GM19023 (cell line): ENCODE results near the gene ALDH1L2.

Source experiments
- ATAC-seq: cut with Tn5 transposase; IDR thresholded peaks from one replicate; pipeline ENCODE4 v1.9.1; 2021; ENCODE audit warnings: mild to moderate bottlenecking, moderate library complexity; ENCODE audit not compliant: unreplicated experiment

The ALDH1L2 gene

DNA sequence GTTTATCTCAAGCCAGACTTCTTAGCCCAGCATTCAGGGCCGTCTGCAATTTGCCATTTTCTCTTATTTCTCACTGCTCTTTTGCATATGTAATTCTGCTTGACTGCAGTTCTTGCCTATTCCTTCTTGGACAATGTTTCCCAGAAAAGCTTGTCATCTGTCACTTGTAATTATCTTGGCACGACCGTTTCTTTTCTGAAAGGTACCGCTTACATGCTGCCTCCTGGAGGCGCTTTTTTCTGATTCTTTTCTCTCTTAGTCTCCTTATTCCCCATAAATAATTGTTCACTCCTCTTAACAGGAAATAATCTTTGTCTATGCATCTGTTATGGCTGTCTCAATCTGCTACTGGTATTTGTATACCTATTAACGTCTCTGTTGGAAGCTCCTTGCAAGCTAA lies 1.2 kb upstream of the ALDH1L2 start:
- ATAC-seq, result no peak

GRCh38 chr12:105083551-105084105 lies 630 bp downstream of the ALDH1L2 start:
- ATAC-seq, result no peak

DNA sequence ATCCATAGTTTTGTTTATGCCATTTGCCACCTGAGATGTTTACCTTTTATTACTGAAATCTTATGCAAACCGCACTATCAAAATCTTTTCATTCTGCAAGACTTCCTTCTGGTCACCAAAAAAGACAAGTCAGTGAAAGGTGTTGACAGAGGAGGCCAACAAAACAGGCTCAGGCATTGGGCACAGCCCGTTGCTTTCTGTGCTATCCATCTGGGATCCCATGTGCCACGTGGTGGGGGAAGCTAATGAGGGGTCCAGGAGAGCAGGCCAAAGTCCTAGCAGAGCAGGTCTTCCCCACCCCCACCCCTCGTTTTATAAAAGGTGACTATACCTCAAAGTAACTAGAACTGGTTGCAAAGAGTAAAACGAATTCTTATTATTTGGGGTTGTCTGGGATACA lies 1.2 kb downstream of the ALDH1L2 start:
- ATAC-seq, result no peak

DNA sequence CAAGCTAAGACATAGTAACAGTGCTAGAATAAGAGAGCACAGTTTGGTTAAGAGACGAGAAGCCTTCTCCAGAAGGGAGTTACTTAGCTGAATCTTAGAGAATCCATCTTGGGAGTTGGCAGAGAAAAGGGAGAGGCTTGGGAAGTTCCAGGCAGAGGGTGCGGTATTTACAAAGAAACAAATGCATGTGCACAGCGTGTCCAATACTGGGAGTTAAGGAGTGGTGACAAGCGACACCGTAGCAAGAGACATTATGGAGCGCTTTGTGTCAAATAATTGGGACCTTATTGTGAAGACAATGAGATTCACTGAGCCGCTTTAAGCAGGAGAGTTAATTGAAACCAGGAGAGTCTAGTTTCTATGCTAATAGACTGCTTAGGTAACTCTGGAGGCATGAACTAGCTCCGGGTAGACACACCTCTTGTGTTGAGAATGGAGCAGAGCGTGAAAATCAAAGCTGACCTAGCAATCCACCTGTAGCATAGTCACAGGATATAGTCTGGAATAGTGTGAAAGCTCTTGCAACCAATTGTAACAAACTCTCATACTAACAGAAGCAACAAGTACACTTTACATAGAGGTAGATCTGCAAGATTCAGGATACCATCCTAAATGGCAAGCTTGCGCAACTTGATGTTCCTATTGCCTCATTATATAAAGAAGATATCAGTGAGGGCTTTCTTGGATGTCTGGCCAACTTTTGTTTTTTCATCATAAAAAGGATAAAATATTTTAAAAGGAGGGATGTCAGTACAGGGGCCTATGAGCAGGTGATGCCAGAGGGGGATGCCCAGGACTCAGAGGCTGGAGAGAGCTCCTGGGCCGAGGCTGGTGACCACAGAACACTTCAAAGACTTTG lies 5.3 kb downstream of the ALDH1L2 start:
- no peak for ATAC-seq

- ATAC-seq, result no peak
Observed at GRCh38 chr12:105077435-105077834, 6.8 kb downstream of the ALDH1L2 start.

GRCh38 chr12:105076913-105077312 lies 7.3 kb downstream of the ALDH1L2 start:
- ATAC-seq, result no peak

DNA sequence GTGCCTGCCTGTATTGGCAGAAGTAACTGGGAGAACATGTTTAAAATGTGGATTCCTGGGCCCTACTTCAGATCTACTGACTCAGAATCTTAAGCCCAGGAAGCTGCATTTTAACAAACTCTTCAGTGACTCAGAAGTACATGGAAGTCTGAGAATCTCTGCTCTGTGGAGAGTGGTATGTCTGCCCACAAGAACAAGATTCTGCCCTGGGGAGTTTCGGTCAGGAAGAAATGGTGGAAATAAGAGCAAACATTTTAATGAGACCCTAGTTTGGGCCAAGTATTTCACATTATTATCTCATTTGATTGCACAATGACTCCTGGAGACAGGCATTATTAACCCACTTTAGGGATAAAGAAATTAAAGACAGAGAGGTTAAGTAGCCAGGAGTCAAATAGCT lies 8.2 kb downstream of the ALDH1L2 start:
- ATAC-seq, result no peak

- ATAC-seq, result no peak
Observed at GRCh38 chr12:105072888-105073488, 11.3 kb downstream of the ALDH1L2 start.

DNA sequence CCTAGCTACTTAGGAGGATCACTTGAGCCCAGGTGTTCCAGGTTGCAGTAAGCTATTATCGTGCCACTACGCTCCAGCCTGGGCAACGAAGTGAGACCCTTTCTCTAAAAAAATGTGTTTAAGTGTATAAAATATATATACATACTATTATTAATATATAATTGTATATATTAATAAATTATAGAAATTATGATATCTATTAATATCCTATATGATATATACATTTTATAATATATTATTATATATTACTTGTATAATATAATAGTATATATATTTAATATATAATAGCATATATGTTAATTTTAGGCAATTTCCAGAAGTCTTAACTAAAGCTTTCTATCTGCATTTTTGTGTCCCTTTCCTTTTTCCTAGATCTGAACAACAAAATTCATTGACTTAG lies 12.3 kb downstream of the ALDH1L2 start:
- no peak for ATAC-seq

DNA sequence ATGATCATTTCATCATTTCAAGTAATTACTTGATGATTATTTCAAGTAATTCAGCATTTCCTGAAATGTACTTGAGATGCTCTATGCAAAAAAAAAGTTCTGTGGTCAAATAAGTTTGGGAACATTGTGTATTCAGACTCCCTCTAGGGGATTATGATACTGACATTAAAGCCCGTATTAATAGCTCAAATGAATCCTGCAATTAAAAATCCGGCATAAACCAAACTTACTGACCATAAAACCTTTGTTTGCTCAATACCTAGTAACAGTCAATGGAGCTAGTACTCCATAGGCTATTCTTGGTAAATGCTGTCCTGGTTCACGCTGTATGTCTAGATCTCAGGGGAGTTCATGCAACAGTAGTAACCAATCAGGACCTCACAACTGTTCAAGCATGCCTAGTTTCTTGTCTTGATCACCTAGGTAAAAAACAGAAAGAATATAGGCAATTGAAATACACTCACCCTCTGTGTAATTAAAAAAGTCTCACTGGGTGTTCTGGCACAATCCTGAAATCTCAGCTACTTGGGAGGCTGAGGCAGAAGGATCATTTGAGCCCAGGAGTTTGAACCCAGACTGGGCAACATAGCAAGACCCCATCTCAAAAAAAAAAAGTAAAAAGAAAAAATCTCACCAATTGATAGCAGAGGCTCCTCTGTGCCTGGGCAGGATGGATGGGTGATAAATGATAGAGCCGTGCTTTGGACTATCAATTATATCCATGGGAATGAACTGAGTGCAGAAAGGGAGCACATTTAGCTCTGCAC lies 14.1 kb downstream of the ALDH1L2 start:
- ATAC-seq, result no peak

GRCh38 chr12:105067511-105068031 lies 16.7 kb downstream of the ALDH1L2 start:
- no peak for ATAC-seq

GRCh38 chr12:105064564-105065178 lies 19.6 kb downstream of the ALDH1L2 start:
- ATAC-seq, result no peak

DNA sequence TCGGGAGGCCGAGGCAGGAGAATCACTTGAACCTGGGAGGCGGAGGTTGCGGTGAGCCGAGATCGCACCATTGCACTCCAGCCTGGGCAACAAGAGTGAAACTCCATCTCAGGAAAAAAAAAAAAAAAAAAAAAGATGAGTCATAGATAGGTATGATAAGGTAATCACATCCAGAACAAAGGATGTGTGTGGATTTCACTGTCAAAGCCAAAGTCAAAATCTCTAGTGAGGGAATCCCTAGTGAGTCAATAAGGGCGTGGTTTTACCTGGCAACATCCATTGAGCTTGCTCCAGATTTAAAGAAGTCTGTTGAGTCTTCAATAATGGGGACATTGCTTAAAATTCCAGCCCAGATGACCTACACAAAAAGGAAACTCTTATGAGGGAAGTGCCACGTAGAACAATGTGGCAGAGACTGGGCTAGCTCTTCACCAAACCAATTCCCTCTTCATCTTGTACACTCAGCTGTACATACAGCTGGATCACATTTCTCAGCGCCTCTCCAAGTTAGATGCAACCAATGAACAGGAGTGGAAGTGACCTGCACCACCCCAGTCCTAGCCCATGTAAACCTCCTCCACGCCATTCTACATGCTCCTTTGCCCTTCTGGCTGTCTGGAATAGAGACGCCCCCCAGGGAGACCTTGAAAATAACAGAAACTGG lies 23.4 kb downstream of the ALDH1L2 start:
- ATAC-seq, result no peak

GRCh38 chr12:105057174-105057573 lies 27.1 kb downstream of the ALDH1L2 start:
- ATAC-seq, result no peak

DNA sequence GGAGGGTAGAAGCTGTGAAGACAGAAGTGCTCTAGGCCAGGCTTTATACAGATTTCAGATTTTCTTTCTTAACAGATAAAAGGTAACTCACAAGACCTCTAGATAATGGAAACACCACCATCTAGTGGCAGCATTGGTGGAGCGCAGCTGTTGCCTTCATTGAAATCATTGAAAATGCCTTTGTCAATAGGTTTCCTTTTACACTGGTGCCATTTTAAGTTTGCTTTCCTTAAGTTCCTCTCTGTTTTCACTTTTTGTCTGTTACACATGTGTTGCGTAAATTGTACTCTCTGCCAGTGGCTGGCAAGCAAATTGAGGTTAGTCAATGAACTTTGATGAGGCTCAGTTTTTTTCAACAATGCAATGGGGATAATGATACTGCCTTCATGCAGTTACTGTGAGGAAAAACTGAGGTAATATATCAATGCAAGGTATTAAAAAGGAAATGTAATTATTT lies 31.1 kb downstream of the ALDH1L2 start:
- no peak for ATAC-seq

DNA sequence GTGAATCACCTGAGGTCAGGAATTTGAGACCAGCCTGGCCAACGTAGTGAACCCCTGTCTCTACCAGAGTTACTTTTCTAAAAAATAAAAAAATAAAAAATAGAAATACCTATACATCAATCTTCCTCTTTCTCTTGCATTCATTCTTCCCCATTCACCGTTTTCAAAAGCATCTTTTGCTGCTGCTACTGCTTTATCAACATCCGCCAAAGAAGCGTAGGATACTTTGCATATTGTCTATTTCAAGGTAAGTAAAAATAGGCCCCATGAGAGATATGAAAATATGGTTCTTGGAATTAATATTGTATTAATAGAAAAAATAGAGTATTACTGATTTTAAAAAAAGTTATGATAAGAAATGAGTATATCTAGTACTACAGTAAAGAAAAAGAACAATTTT lies 32.3 kb downstream of the ALDH1L2 start:
- no peak for ATAC-seq

DNA sequence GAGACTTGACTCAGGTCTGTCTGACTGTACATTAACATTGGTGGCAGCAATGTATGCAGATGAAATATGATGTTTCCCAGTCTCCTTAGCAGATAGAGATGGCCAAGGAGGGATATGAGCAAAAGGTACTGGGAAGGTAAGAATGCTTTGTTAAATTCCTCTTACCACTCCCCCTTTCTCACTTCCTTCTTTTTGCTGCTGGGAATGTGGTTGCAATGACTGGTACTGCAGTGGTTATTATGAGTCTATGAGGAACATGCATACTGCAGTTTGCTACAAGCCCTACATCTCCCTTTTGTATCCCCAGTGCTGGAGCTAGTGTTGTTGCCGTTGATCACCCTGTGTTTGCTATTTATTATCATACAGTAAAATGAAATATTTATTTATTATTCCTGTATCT lies 35.9 kb downstream of the ALDH1L2 start:
- no peak for ATAC-seq

GRCh38 chr12:105047308-105047707 lies 37.0 kb downstream of the ALDH1L2 start:
- no peak for ATAC-seq

- no peak for ATAC-seq
Observed at GRCh38 chr12:105041186-105041585, 43.1 kb downstream of the ALDH1L2 start.

DNA sequence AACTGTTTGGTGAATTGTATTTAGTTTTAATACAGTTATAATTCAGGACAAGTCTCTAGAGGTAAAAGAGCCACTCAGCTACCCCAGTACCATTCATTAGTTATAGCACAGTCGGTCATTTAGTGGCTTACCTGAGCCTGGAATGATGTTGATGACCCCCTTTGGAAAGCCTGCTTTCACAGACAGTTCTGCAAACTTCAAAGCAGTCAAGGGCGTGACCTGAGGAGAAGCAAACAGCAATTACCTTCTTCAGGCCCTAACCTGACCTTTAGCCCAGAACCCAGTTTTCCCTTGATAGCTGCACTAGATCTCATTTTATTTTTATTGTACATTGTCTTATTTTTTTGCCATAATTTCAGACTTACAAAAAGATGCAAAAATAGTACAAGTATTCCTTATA lies 43.8 kb downstream of the ALDH1L2 start:
- no peak for ATAC-seq
